ENCODE data around the gene STK39.

STK39 gene

GRCh38 chr2:168200930-168201583, 46.3 kb downstream of the STK39 start:
- TF ChIP-seq, protein P1, sequence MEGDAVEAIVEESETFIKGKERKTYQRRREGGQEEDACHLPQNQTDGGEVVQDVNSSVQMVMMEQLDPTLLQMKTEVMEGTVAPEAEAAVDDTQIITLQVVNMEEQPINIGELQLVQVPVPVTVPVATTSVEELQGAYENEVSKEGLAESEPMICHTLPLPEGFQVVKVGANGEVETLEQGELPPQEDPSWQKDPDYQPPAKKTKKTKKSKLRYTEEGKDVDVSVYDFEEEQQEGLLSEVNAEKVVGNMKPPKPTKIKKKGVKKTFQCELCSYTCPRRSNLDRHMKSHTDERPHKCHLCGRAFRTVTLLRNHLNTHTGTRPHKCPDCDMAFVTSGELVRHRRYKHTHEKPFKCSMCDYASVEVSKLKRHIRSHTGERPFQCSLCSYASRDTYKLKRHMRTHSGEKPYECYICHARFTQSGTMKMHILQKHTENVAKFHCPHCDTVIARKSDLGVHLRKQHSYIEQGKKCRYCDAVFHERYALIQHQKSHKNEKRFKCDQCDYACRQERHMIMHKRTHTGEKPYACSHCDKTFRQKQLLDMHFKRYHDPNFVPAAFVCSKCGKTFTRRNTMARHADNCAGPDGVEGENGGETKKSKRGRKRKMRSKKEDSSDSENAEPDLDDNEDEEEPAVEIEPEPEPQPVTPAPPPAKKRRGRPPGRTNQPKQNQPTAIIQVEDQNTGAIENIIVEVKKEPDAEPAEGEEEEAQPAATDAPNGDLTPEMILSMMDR (IDR thresholded peaks at IDR 0.05; ENCODE audit: insufficient read depth, missing control alignments), result no peak
- no peak for FAIRE-seq
- DNase-seq (ENCODE audit: insufficient read length, low spot score), result no peak

GRCh38 chr2:168198476-168199207, 48.8 kb downstream of the STK39 start:
- DNase-seq (ENCODE audit: insufficient read length, low spot score) (no peak), FAIRE-seq (no peak)
- TF ChIP-seq, protein P1 (IDR thresholded peaks at IDR 0.05; ENCODE audit: insufficient read depth, missing control alignments), result no peak

GRCh38 chr2:168196764-168197180, 50.6 kb downstream of the STK39 start:
- TF ChIP-seq, protein P1 (IDR thresholded peaks at IDR 0.05; ENCODE audit: insufficient read depth, missing control alignments), result no peak
- DNase-seq (ENCODE audit: insufficient read length, low spot score), result no peak
- no peak for FAIRE-seq

DNA sequence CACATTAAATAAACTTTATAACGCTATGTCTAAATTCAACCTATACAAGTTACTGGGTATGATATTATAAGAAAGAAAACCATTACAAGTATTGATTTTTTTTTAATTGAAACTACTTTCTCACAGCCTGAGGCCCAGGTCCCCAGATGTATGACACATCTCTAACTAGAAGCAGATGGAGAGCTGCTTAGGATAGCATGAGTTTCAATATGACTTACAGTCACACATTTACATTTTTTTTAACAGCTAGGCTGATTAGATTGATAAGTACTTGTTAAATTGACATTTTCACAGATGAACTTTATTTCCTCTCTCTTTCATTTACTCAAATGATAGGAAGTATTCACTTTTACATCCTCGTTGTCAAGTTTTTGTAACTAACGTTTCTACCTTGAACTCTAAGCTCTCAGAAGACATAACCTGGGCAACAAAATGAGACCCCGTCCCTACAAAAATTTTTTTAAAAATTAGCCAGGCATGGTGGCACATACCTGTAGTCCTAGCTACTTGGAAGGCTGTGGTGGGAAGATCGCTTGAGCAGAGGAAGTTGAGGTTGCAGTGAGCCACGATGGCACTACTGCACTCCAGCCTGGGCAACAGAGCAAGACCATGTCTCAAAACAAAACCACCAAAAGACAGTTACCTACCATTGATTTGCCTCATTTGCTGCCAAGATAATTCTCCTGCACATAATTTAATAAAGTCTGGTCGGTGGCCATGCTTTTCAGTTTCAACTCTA, 52.4 kb downstream of the STK39 start:
- FAIRE-seq (no peak), DNase-seq (ENCODE audit: insufficient read length, low spot score) (no peak)
- TF ChIP-seq, protein P1 (IDR thresholded peaks at IDR 0.05; ENCODE audit: insufficient read depth, missing control alignments), result no peak

DNA sequence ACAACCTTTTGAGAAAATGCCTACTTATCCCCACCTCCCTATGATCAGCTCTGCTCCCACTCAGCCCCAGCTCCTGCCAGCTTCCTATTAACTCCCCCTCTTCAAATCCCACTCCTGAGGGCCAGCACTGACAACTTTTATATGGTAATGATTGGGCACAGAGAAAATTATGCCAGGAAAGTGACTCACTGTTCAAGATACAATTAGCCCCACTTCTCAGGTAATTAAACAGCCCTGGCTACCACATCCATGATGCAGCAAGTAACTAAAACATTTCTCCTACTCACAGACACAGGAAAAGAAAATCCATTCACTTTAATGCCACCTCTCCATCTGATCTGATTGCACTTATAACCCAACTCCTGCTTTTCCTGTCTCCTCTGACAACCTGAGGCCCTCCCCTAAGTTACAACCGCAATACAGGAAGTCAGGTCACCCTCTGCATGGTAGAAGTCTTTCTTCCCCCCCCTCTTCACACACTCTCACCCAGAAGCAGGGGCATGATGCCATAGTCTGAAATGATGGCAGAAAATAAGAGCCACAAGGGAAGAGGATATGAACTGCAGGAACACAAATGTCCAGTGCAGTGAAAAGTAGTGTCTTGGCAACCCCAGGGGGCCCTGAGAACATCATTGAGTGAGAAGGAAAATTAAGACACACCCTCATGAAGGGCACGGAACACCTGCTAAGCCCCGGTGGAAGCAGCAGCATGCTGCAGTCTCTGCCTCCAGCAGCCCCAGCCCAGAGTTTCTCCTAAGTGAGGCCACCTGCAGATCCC, 54.4 kb downstream of the STK39 start:
- DNase-seq (ENCODE audit: insufficient read length, low spot score) (no peak), FAIRE-seq (no peak)
- TF ChIP-seq, protein P1 (IDR thresholded peaks at IDR 0.05; ENCODE audit: insufficient read depth, missing control alignments), result no peak

DNA sequence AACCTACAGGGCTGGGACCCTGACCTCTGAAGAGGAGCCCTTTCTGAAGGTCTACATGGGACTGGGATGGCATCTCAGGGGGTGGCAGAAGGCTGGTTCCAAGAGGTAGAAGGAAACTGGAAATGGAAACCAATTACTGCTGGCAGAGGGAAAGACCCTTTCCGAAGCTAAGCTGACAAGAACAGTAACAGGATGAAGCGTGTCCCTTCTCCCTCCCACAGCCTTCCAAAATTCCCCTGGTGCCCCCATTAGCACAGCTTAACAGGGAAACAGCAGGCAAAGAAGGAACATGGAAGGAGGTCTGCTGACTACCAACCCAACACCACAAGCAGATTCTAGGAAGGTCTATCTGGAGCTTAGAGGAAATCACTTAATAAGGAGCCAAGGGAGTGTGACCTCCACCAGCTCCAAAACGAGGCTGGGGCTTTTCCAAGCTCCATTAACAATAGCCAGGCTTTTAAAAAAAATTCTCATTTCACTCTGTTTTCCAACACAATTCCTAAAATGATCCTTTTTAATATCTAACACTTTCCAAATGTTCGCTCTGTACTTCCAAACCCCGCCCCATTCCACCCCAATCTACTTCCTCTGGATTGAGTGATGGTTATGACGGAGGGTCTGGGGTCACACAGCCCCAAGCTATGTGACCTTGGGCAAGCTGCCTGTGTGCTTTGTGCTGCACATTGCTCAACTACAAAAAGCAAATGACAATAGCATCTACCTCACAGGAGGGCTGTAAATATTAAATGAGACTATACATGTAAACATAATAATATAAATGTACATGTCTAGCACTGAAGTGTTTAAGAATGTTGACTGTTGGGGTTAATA, 55.2 kb downstream of the STK39 start:
- DNase-seq (ENCODE audit: insufficient read length, low spot score), result no peak
- FAIRE-seq, result no peak
- TF ChIP-seq, protein P1 (IDR thresholded peaks at IDR 0.05; ENCODE audit: insufficient read depth, missing control alignments), result no peak
